Esophagus (tissue), 2 donors: ENCODE results near the gene MRPL9. TPM values are rescaled to one million over a fixed set of nuclear protein-coding genes. Genes with fewer than 3 reads are reported as not detected.
A peak's percentile ranks its signal among the peaks of the same experiment; 100 is the strongest.
"Not testable (repeated sequence)": the region's sequence is repeated elsewhere in the genome, so short reads cannot be mapped to it uniquely, and the experiment has no call there.

Experiments
- H3K27ac ChIP-seq, 2 donors: one replicate each; pipeline ENCODE4 v1.5.1; 2013; ENCODE audit warnings: low read depth in 2 of 2, mild to moderate bottlenecking in 2 of 2, inconsistent platforms in 1 of 2, low read length in 1 of 2, moderate library complexity in 1 of 2
- H3K27me3 ChIP-seq, 2 donors: one replicate each; pipeline ENCODE4 v1.6.1; 2013; ENCODE audit warnings: low read length in 2 of 2, control low read depth in 1 of 2, mild to moderate bottlenecking in 1 of 2; ENCODE audit not compliant: insufficient read depth in 2 of 2, control insufficient read depth in 1 of 2
- H3K36me3 ChIP-seq, 2 donors: one replicate each; pipeline ENCODE4 v1.6.1; 2013; ENCODE audit warnings: low read length in 1 of 2; ENCODE audit not compliant: control insufficient read depth in 2 of 2, insufficient read depth in 2 of 2
- H3K4me1 ChIP-seq, 2 donors: one replicate each; pipeline ENCODE4 v1.6.1; 2013; ENCODE audit warnings: low read length in 1 of 2; ENCODE audit not compliant: control insufficient read depth in 2 of 2, insufficient read depth in 2 of 2
- H3K4me3 ChIP-seq, 2 donors: one replicate each; pipeline ENCODE4 v1.5.1; 2013; ENCODE audit warnings: low read length in 2 of 2, mild to moderate bottlenecking in 2 of 2, low read depth in 1 of 2, moderate library complexity in 1 of 2
- H3K9me3 ChIP-seq, 2 donors: one replicate each; pipeline ENCODE4 v1.6.1; 2013; ENCODE audit warnings: mild to moderate bottlenecking in 2 of 2, low read depth in 1 of 2, low read length in 1 of 2, moderate library complexity in 1 of 2; ENCODE audit not compliant: control insufficient read depth in 2 of 2, insufficient read depth in 1 of 2
- WGBS, 2 donors: extraction: QIAGEN DNeasy Blood & Tissue Kit; methylation state at CpG; one replicate each; pipeline ENCODE4 v1.1.7; 2013; 5-methylcytosine and 5-hydroxymethylcytosine counted together
- polyA plus RNA-seq, 2 donors: library from polyadenylated mRNA; stranded (reverse); fragments of 200-250 nt; gene quantifications; one replicate each; pipeline ENCODE4 v1.2.3, GENCODE V29; 2013
- donor health status: healthy with polysubstance abuse.
- donor health status: Bipolar disorder and iron deficiency.

Gene MRPL9
- polyA plus RNA-seq, 2 donors, result 49.9 to 53.9 TPM

GRCh38 chr1:151773702-151774101, 10.4 kb upstream of the MRPL9 start:
- H3K27ac ChIP-seq, result no peak overlapping the region
- no peaks in the 10 kb centered on the region for H3K27me3 ChIP-seq
- H3K9me3 ChIP-seq, result no peaks in the 10 kb centered on the region
- H3K36me3 ChIP-seq, result peaks cover 0 to 2% of the 10 kb centered on the region in 2 donors
- H3K4me3 ChIP-seq, result no peak overlapping the region
- WGBS, 2 donors, result 63 to 73% methylated on average over 5 of the region's 5 CpGs
- no peaks in the 10 kb centered on the region for H3K4me1 ChIP-seq

GRCh38 chr1:151769270-151769669, 6.0 kb upstream of the MRPL9 start:
- H3K27ac ChIP-seq, H3K9me3 ChIP-seq, H3K4me3 ChIP-seq, H3K4me1 ChIP-seq, H3K36me3 ChIP-seq, H3K27me3 ChIP-seq: not testable (repeated sequence)
- WGBS, 2 donors, result 92 to 94% methylated on average over 21 to 34 of the region's 34 CpGs

- H3K27ac ChIP-seq, H3K4me3 ChIP-seq, H3K27me3 ChIP-seq, H3K4me1 ChIP-seq, H3K36me3 ChIP-seq, H3K9me3 ChIP-seq: not testable (repeated sequence)
- WGBS, 2 donors, result 29 to 36% methylated on average over 2 of the region's 7 CpGs
Measured at GRCh38 chr1:151768351-151769066, 5.2 kb upstream of the MRPL9 start.

- WGBS, 2 donors, result 49 to 58% methylated on average over 10 of the region's 10 CpGs
- Histone ChIP-seq H3K9me3 (no peaks in the 10 kb centered on the region), H3K36me3 (peaks cover 6 to 12% of the 10 kb centered on the region in 2 donors), H3K27ac (peak overlapping the region; percentile 67 to 93), H3K27me3 (no peaks in the 10 kb centered on the region), H3K4me1 (peaks cover 0 to 6% of the 10 kb centered on the region in 2 donors), H3K4me3 (peak overlapping the region; percentile 75 to 88)
Measured at GRCh38 chr1:151763990-151764389, 694 bp upstream of the MRPL9 start.

- peaks cover 6 to 15% of the 10 kb centered on the region in 2 donors for H3K36me3 ChIP-seq
- H3K27ac ChIP-seq, result no peak overlapping the region
- H3K4me3 ChIP-seq, result no peak overlapping the region
- H3K27me3 ChIP-seq, result no peaks in the 10 kb centered on the region
- WGBS, 2 donors, result 83 to 87% methylated on average over 7 of the region's 7 CpGs
- peaks cover 0 to 2% of the 10 kb centered on the region in 2 donors for H3K4me1 ChIP-seq
- no peaks in the 10 kb centered on the region for H3K9me3 ChIP-seq
Measured at GRCh38 chr1:151760597-151761385, 2.5 kb downstream of the MRPL9 start.

- Histone ChIP-seq H3K4me3 (no peak overlapping the region), H3K9me3 (no peaks in the 10 kb centered on the region), H3K27me3 (no peaks in the 10 kb centered on the region), H3K36me3 (peaks cover 6 to 15% of the 10 kb centered on the region in 2 donors), H3K27ac (no peak overlapping the region), H3K4me1 (peaks cover 0 to 2% of the 10 kb centered on the region in 2 donors)
Measured at GRCh38 chr1:151759241-151759640, 4.1 kb downstream of the MRPL9 start.

GRCh38 chr1:151756291-151756690, 7.0 kb downstream of the MRPL9 start:
- H3K27ac ChIP-seq, result no peak overlapping the region
- H3K9me3 ChIP-seq, result no peaks in the 10 kb centered on the region
- H3K4me1 ChIP-seq, result no peaks in the 10 kb centered on the region
- no peak overlapping the region for H3K4me3 ChIP-seq
- H3K27me3 ChIP-seq, result no peaks in the 10 kb centered on the region
- WGBS, 2 donors, result 60 to 67% methylated on average over 1 of the region's 1 CpG
- peaks cover under 1 to 10% of the 10 kb centered on the region in 2 donors for H3K36me3 ChIP-seq

- no peak overlapping the region for H3K27ac ChIP-seq
- H3K36me3 ChIP-seq, result no peaks in the 10 kb centered on the region
- H3K4me3 ChIP-seq, result no peak overlapping the region
- H3K27me3 ChIP-seq, result no peaks in the 10 kb centered on the region
- WGBS, 2 donors, result 90% methylated on average over 4 of the region's 4 CpGs
- peaks cover 2 to 3% of the 10 kb centered on the region in 2 donors for H3K9me3 ChIP-seq
- no peaks in the 10 kb centered on the region for H3K4me1 ChIP-seq
Measured at GRCh38 chr1:151741516-151741915, 21.8 kb downstream of the MRPL9 start.

GRCh38 chr1:151739590-151740355, 23.5 kb downstream of the MRPL9 start:
- Histone ChIP-seq H3K4me1 (no peaks in the 10 kb centered on the region), H3K4me3 (no peak overlapping the region), H3K27me3 (no peaks in the 10 kb centered on the region), H3K9me3 (peaks cover 2 to 3% of the 10 kb centered on the region in 2 donors), H3K27ac (peak overlapping the region; percentile 63 to 86), H3K36me3 (no peaks in the 10 kb centered on the region)
- WGBS, 2 donors, result 31 to 32% methylated on average over 3 of the region's 3 CpGs
